Left hindlimb (tissue), 1 donor: ENCODE results near the gene VAT1L.
A peak's percentile ranks its signal among the peaks of the same experiment; 100 is the strongest.

Source experiments
- DNase-seq: peaks from one replicate; pipeline ENCODE4 v3.0.0-alpha.2; 2018

VAT1L gene

GRCh38 chr16:77834635-77835540 lies 46.5 kb downstream of the VAT1L start:
- DNase-seq: peak; percentile 65

GRCh38 chr16:77836801-77837200 lies 48.4 kb downstream of the VAT1L start:
- no peak for DNase-seq

GRCh38 chr16:77838597-77839255 lies 50.4 kb downstream of the VAT1L start:
- DNase-seq: no peak

GRCh38 chr16:77840093-77840492 lies 51.7 kb downstream of the VAT1L start:
- no peak for DNase-seq

GRCh38 chr16:77840673-77841501 lies 52.5 kb downstream of the VAT1L start:
- DNase-seq: no peak

GRCh38 chr16:77841502-77841763 lies 53.1 kb downstream of the VAT1L start:
- no peak for DNase-seq

- no peak for DNase-seq
Observed at GRCh38 chr16:77842468-77842867, 54.1 kb downstream of the VAT1L start.

- DNase-seq: no peak
Observed at GRCh38 chr16:77843405-77843804, 55.0 kb downstream of the VAT1L start.

GRCh38 chr16:77844801-77845200 lies 56.4 kb downstream of the VAT1L start:
- DNase-seq: no peak

- no peak for DNase-seq
Observed at GRCh38 chr16:77849646-77850258, 61.4 kb downstream of the VAT1L start.

- DNase-seq: no peak
Observed at GRCh38 chr16:77850636-77851333, 62.4 kb downstream of the VAT1L start.

GRCh38 chr16:77853161-77853560 lies 64.8 kb downstream of the VAT1L start:
- no peak for DNase-seq

- DNase-seq: no peak
Observed at GRCh38 chr16:77856438-77857160, 68.2 kb downstream of the VAT1L start.

- DNase-seq: no peak
Observed at GRCh38 chr16:77858060-77858459, 69.7 kb downstream of the VAT1L start.

GRCh38 chr16:77859493-77860232 lies 71.3 kb downstream of the VAT1L start:
- no peak for DNase-seq

- no peak for DNase-seq
Observed at GRCh38 chr16:77860953-77861352, 72.6 kb downstream of the VAT1L start.

- no peak for DNase-seq
Observed at GRCh38 chr16:77863250-77863649, 74.9 kb downstream of the VAT1L start.

- no peak for DNase-seq
Observed at GRCh38 chr16:77866752-77867151, 78.4 kb downstream of the VAT1L start.

GRCh38 chr16:77868052-77868451 lies 79.7 kb downstream of the VAT1L start:
- DNase-seq: no peak

GRCh38 chr16:77868478-77868877 lies 80.1 kb downstream of the VAT1L start:
- DNase-seq: no peak
